H1 (cell line): ENCODE data around the gene PIK3R5.

Experiments
- CTCF ChIP-seq, 3 experiments: IDR thresholded peaks; 1 replicate in 2 of 3; 2 replicates in 1 of 3; pipeline versions ENCODE4 v1.5.1 to v1.6.1; 2011; ENCODE audit warnings: low read length in 3 of 3, mild to moderate bottlenecking in 3 of 3, inconsistent platforms in 2 of 3, low read depth in 1 of 3, moderate library complexity in 1 of 3; ENCODE audit not compliant: insufficient read depth in 1 of 3; ENCODE audit errors: control extremely low read depth in 1 of 3
- EP300 ChIP-seq, 2 experiments: IDR thresholded peaks; 1 replicate in 1 of 2; 2 replicates in 1 of 2; pipeline ENCODE4 v1.6.1; 2011 to 2012; ENCODE audit warnings: low read depth in 2 of 2, low read length in 2 of 2, mild to moderate bottlenecking in 2 of 2, borderline replicate concordance in 1 of 2, inconsistent platforms in 1 of 2, moderate library complexity in 1 of 2
- EZH2 ChIP-seq: fragments of 200-600 bp; sonication (generic); IDR thresholded peaks from 2 replicates; pipeline ENCODE4 v1.7.1; 2012; ENCODE audit warnings: low read depth, mild to moderate bottlenecking, moderate library complexity, low read length, inconsistent platforms; ENCODE audit not compliant: severe bottlenecking
- FOSL1 ChIP-seq: IDR thresholded peaks from 2 replicates; pipeline ENCODE4 v1.6.1; 2011; ENCODE audit warnings: mild to moderate bottlenecking, low read depth, low read length, moderate library complexity; ENCODE audit not compliant: insufficient read depth
- HDAC2 ChIP-seq, 2 experiments: fragments of 300-600 bp in 1 of 2; sonication (generic) in 1 of 2; IDR thresholded peaks; 2 replicates each; pipeline ENCODE4 v1.6.1; 2011 to 2012; ENCODE audit warnings: low read depth in 2 of 2, low read length in 2 of 2, mild to moderate bottlenecking in 2 of 2, moderate library complexity in 2 of 2, borderline replicate concordance in 1 of 2, inconsistent platforms in 1 of 2
- KDM5A ChIP-seq: fragments of 200-600 bp; IDR thresholded peaks from 2 replicates; pipeline ENCODE4 v1.7.1; 2012; ENCODE audit warnings: mild to moderate bottlenecking, low read length, inconsistent platforms, mixed read lengths
- NRF1 ChIP-seq: IDR thresholded peaks from 2 replicates; pipeline ENCODE4 v1.6.1; 2011; ENCODE audit warnings: mild to moderate bottlenecking, low read depth, low read length, improper control_type of control experiment
- POLR2AphosphoS5 ChIP-seq: IDR thresholded peaks from 2 replicates; pipeline ENCODE4 v1.6.1; 2011; ENCODE audit warnings: low read depth, low read length
- POU5F1 ChIP-seq: IDR thresholded peaks from 2 replicates; pipeline ENCODE4 v1.6.1; 2011; ENCODE audit warnings: low read depth, mild to moderate bottlenecking, low read length, moderate library complexity
- SIX5 ChIP-seq: IDR thresholded peaks from 2 replicates; pipeline ENCODE4 v1.6.1; 2011; ENCODE audit warnings: mild to moderate bottlenecking, low read depth, low read length
- TAF1 ChIP-seq: IDR thresholded peaks from 2 replicates; pipeline ENCODE4 v1.6.1; 2011; ENCODE audit warnings: mild to moderate bottlenecking, low read depth, low read length
- YY1 ChIP-seq: IDR thresholded peaks from 2 replicates; pipeline ENCODE4 v1.6.1; 2011; ENCODE audit warnings: low read depth, mild to moderate bottlenecking, low read length

- TF ChIP-seq POU5F1: no peak
- no peak for TF ChIP-seq CTCF (IDR thresholded peaks at IDR 0.05; ENCODE audit: control extremely low read depth in 1 of 3, insufficient read depth in 1 of 3, low read depth in 1 of 3, low read length in 3 of 3)
- TF ChIP-seq EP300 (IDR thresholded peaks at IDR 0.05; ENCODE audit: borderline replicate concordance in 1 of 2, low read depth in 2 of 2, low read length in 2 of 2): no peak
- TF ChIP-seq TAF1: no peak
- no peak for TF ChIP-seq KDM5A
- no peak for TF ChIP-seq EZH2
- no peak for TF ChIP-seq NRF1
- no peak for TF ChIP-seq HDAC2 (IDR thresholded peaks at IDR 0.05; ENCODE audit: borderline replicate concordance in 1 of 2, low read depth in 2 of 2, low read length in 2 of 2)
- TF ChIP-seq SIX5: no peak
- TF ChIP-seq POLR2AphosphoS5: no peak
- TF ChIP-seq FOSL1: no peak
- no peak for TF ChIP-seq YY1
These were observed 40.4 kb downstream of the PIK3R5 start for GRCh38 chr17:8925141-8925540.
